HL-60 (cell line): ENCODE results near the gene GADD45G.

Experiments used
- DNase-seq, 2 experiments: peaks; one replicate each; pipeline ENCODE4 v3.0.0-alpha.2; 2010 to 2020; ENCODE audit warnings: low read depth in 1 of 2, low spot score in 1 of 2
- H3K27ac ChIP-seq: fragments of 250-450 bp; sonication (Bioruptor Pico); replicated peaks from 2 replicates; pipeline ENCODE4 v1.5.1; 2020; ENCODE audit warnings: mild to moderate bottlenecking, moderate library complexity
- H3K27me3 ChIP-seq: fragments of 250-450 bp; sonication (Bioruptor Pico); 2 replicates; pipeline ENCODE4 v1.5.1; 2021; ENCODE audit warnings: mild to moderate bottlenecking, moderate library complexity; ENCODE audit not compliant: insufficient read depth, poor library complexity, severe bottlenecking
- H3K4me3 ChIP-seq: replicated peaks from 2 replicates; pipeline ENCODE4 v1.5.1; 2011; ENCODE audit warnings: mild to moderate bottlenecking, control low read depth, low read length; ENCODE audit not compliant: insufficient read depth
- CTCF ChIP-seq: IDR thresholded peaks from one replicate; pipeline ENCODE4 v1.5.1; 2011; ENCODE audit warnings: low read length, control low read depth, inconsistent platforms; ENCODE audit not compliant: insufficient read depth
- GABPA ChIP-seq: IDR thresholded peaks from 2 replicates; pipeline ENCODE4 v1.6.1; 2012; ENCODE audit warnings: low read depth
- POLR2AphosphoS5 ChIP-seq: IDR thresholded peaks from 2 replicates; pipeline ENCODE4 v1.6.1; 2012; ENCODE audit warnings: low read depth
- SPI1 ChIP-seq: IDR thresholded peaks from 2 replicates; pipeline ENCODE4 v1.6.1; 2012; ENCODE audit warnings: low read depth, mild to moderate bottlenecking, borderline replicate concordance
- TF ChIP-seq, protein P1 (sequence below): IDR thresholded peaks from 2 replicates; pipeline ENCODE4 v1.6.1; 2012; ENCODE audit warnings: low read depth; ENCODE audit not compliant: insufficient replicate concordance

Gene GADD45G

DNA sequence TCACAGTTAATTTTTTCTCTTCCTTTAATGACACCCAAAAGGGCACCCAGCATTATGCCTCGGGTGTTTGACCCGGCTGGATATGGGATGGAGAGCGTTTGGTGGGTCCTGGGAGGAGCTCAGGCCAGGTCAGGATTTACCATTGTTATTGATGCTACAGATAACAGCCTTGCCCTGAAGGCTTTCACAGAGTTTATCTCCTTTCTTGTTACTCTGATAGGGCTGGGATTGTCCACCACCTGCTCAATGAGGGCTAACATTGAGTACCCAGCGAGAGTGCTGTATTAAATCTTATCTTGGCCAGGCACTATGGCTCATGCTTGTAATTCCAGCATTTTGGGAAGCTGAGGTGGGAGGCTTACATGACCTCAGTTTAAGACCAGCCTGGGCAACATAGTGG lies 37.2 kb downstream of the GADD45G start:
- no peak for DNase-seq
- peaks cover 3% of the 10 kb centered on the region for H3K27me3 ChIP-seq
- TF ChIP-seq, protein P1, sequence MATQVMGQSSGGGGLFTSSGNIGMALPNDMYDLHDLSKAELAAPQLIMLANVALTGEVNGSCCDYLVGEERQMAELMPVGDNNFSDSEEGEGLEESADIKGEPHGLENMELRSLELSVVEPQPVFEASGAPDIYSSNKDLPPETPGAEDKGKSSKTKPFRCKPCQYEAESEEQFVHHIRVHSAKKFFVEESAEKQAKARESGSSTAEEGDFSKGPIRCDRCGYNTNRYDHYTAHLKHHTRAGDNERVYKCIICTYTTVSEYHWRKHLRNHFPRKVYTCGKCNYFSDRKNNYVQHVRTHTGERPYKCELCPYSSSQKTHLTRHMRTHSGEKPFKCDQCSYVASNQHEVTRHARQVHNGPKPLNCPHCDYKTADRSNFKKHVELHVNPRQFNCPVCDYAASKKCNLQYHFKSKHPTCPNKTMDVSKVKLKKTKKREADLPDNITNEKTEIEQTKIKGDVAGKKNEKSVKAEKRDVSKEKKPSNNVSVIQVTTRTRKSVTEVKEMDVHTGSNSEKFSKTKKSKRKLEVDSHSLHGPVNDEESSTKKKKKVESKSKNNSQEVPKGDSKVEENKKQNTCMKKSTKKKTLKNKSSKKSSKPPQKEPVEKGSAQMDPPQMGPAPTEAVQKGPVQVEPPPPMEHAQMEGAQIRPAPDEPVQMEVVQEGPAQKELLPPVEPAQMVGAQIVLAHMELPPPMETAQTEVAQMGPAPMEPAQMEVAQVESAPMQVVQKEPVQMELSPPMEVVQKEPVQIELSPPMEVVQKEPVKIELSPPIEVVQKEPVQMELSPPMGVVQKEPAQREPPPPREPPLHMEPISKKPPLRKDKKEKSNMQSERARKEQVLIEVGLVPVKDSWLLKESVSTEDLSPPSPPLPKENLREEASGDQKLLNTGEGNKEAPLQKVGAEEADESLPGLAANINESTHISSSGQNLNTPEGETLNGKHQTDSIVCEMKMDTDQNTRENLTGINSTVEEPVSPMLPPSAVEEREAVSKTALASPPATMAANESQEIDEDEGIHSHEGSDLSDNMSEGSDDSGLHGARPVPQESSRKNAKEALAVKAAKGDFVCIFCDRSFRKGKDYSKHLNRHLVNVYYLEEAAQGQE = no peak
- TF ChIP-seq POLR2AphosphoS5 = no peak
- TF ChIP-seq CTCF = no peak
- no peak for TF ChIP-seq GABPA
- TF ChIP-seq SPI1 = no peak

GRCh38 chr9:89642789-89643188 lies 38.0 kb downstream of the GADD45G start:
- no peak for DNase-seq

More for the DNA sequence above, 37.2 kb downstream of the GADD45G start:
- no peak overlapping the region for H3K27ac ChIP-seq
- no peak overlapping the region for H3K4me3 ChIP-seq

GRCh38 chr9:89646189-89646939 lies 41.6 kb downstream of the GADD45G start:
- no peak overlapping the region for H3K4me3 ChIP-seq
- H3K27ac ChIP-seq = no peak overlapping the region
- TF ChIP-seq POLR2AphosphoS5 (no peak), SPI1 (no peak), GABPA (no peak), CTCF (no peak)
- TF ChIP-seq, protein P1 = no peak
- no peak for DNase-seq
- H3K27me3 ChIP-seq = peaks cover 5% of the 10 kb centered on the region

More at GRCh38 chr9:89642789-89643188, 38.0 kb downstream of the GADD45G start:
- TF ChIP-seq SPI1 (no peak), CTCF (no peak), POLR2AphosphoS5 (no peak), GABPA (no peak)
- TF ChIP-seq, protein P1 = no peak
- H3K4me3 ChIP-seq = no peak overlapping the region
- H3K27me3 ChIP-seq = peaks cover 3% of the 10 kb centered on the region
- no peak overlapping the region for H3K27ac ChIP-seq
